Esophagus muscularis mucosa (tissue), 4 donors: Measurements from ENCODE around the gene IGSF21. TPM values are rescaled to one million over a fixed set of nuclear protein-coding genes. Genes with fewer than 3 reads are reported as not detected.

Source experiments
- DNase-seq: peaks from one replicate; pipeline ENCODE4 v3.0.0-alpha.2; 2017; ENCODE audit errors: extremely low spot score
- H3K27ac ChIP-seq, 4 donors: fragments of 200-600 bp; sonication (generic); replicated peaks in 1 of 4; 1 replicate in 3 of 4; 2 replicates in 1 of 4; pipeline ENCODE4 v1.5.1; 2016 to 2019; ENCODE audit warnings: mild to moderate bottlenecking in 1 of 4
- H3K27me3 ChIP-seq, 4 donors: fragments of 200-600 bp; sonication (generic); one replicate each; pipeline versions ENCODE4 v1.5.1 to v1.6.0; 2016 to 2019
- H3K36me3 ChIP-seq, 4 donors: fragments of 200-600 bp; sonication (generic); one replicate each; pipeline ENCODE4 v1.5.1; 2016 to 2019
- H3K4me1 ChIP-seq, 4 donors: fragments of 200-600 bp; sonication (generic); one replicate each; pipeline ENCODE4 v1.5.1; 2016 to 2019
- H3K4me3 ChIP-seq, 4 donors: fragments of 200-600 bp; sonication (generic); 1 replicate in 2 of 4; 2 replicates in 2 of 4; pipeline ENCODE4 v1.5.1; 2016 to 2019; ENCODE audit warnings: mild to moderate bottlenecking in 4 of 4, moderate library complexity in 1 of 4
- H3K9me3 ChIP-seq, 4 donors: fragments of 200-600 bp; sonication (generic); 1 replicate in 3 of 4; 2 replicates in 1 of 4; pipeline ENCODE4 v1.5.1; 2016 to 2019
- EP300 ChIP-seq: sonication (generic); formaldehyde crosslinking; IDR thresholded peaks from one replicate; pipeline ENCODE4 v1.6.1; 2017; ENCODE audit warnings: antibody characterized with exemption
- POLR2A ChIP-seq: fragments of 450-650 bp; IDR thresholded peaks from one replicate; pipeline ENCODE4 v1.6.1; 2017; ENCODE audit warnings: antibody characterized with exemption, moderate library complexity, mild to moderate bottlenecking, low read depth
- POLR2AphosphoS5 ChIP-seq, 2 donors: sonication (generic); formaldehyde crosslinking; IDR thresholded peaks; one replicate each; pipeline ENCODE4 v1.6.1; 2017; ENCODE audit warnings: antibody characterized with exemption in 2 of 2
- WGBS: methylation state at CpG from one replicate; pipeline ENCODE4 v1.1.5; 2018; 5-methylcytosine and 5-hydroxymethylcytosine counted together
- intact Hi-C: fragments of 100-400 bp; cut with DNase I; formaldehyde crosslinking; loops from one replicate; pipeline ENCODE4 v1.15.1; 2023
- total RNA-seq, 4 donors: library from RNA; depleted of rRNA; stranded (reverse); fragments of >200 nt; gene quantifications; one replicate each; pipeline versions ENCODE4 v1.1.0 to v1.2.1, GENCODE V29; 2016
- TF ChIP-seq, protein P1 (sequence below), 3 experiments: fragments of 200-600 bp in 2 of 3; fragments of 450-650 bp in 1 of 3; sonication (generic) in 2 of 3; IDR thresholded peaks; one replicate each; pipeline ENCODE4 v1.5.1; 2017 to 2019; ENCODE audit warnings: antibody characterized with exemption in 3 of 3, mild to moderate bottlenecking in 2 of 3, moderate library complexity in 1 of 3

The IGSF21 gene
- total RNA-seq, 4 donors from 2014 or later, result 1.1 to 2.7 (median 1.2) TPM

DNA sequence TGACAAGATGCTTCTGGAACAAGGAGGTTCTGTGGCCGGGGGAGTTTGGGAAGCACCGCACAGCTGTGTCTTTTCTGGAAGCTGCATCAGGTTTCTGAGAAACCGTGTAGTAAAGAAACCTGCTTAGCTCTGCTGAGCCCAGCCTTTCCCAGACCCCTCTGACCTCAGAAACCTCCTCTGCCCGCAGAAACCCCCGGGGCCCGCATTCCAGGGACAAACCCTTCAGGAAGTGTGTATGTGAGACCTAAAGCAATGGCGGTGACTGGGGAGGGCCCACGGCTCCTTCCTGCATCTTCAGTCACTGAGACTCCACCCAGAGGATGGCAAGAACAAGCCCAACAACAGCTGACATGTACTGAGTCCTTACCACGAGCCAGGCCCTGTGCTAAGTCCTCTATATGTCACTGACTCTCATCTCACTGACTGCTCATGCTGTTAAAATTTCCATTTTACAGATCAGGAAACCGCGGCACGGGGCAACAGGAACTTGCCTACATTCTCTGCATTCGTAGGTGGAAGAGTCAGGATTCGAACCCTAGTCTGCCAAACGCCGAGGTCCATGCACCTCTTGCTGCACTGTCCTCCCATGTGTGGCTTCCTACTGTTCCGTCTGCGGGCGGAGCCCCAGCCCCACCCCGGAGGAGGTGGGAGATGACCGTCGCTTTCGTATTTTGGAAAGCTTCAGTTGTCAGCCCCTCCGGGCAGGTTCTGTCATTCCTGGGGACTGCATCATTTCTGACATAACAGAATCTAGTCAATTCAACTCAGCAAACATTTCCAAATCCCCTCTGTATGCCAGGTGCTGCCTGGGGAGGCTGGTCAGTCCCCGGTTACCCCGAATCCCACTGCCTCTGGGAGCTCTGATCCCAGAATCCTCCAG, 299.8 kb downstream of the IGSF21 start:
- peaks cover 0 to 29% (median 15%) of the 10 kb centered on the region in 4 donors for H3K9me3 ChIP-seq
- H3K27ac ChIP-seq, result no peak overlapping the region
- H3K27me3 ChIP-seq, result peaks cover 0 to 62% (median 0%) of the 10 kb centered on the region in 4 donors
- DNase-seq, result no peak
- no peaks in the 10 kb centered on the region for H3K4me1 ChIP-seq
- no peak for TF ChIP-seq POLR2A
- TF ChIP-seq, protein P1, sequence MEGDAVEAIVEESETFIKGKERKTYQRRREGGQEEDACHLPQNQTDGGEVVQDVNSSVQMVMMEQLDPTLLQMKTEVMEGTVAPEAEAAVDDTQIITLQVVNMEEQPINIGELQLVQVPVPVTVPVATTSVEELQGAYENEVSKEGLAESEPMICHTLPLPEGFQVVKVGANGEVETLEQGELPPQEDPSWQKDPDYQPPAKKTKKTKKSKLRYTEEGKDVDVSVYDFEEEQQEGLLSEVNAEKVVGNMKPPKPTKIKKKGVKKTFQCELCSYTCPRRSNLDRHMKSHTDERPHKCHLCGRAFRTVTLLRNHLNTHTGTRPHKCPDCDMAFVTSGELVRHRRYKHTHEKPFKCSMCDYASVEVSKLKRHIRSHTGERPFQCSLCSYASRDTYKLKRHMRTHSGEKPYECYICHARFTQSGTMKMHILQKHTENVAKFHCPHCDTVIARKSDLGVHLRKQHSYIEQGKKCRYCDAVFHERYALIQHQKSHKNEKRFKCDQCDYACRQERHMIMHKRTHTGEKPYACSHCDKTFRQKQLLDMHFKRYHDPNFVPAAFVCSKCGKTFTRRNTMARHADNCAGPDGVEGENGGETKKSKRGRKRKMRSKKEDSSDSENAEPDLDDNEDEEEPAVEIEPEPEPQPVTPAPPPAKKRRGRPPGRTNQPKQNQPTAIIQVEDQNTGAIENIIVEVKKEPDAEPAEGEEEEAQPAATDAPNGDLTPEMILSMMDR (IDR thresholded peaks at IDR 0.05), result no peak
- TF ChIP-seq EP300, result no peak
- TF ChIP-seq POLR2AphosphoS5 (IDR thresholded peaks at IDR 0.05), result no peak
- H3K36me3 ChIP-seq, result no peaks in the 10 kb centered on the region
- 72% methylated on average over 20 of the region's 26 CpGs for WGBS
- no peak overlapping the region for H3K4me3 ChIP-seq
- intact Hi-C loops, result no loop called here

DNA sequence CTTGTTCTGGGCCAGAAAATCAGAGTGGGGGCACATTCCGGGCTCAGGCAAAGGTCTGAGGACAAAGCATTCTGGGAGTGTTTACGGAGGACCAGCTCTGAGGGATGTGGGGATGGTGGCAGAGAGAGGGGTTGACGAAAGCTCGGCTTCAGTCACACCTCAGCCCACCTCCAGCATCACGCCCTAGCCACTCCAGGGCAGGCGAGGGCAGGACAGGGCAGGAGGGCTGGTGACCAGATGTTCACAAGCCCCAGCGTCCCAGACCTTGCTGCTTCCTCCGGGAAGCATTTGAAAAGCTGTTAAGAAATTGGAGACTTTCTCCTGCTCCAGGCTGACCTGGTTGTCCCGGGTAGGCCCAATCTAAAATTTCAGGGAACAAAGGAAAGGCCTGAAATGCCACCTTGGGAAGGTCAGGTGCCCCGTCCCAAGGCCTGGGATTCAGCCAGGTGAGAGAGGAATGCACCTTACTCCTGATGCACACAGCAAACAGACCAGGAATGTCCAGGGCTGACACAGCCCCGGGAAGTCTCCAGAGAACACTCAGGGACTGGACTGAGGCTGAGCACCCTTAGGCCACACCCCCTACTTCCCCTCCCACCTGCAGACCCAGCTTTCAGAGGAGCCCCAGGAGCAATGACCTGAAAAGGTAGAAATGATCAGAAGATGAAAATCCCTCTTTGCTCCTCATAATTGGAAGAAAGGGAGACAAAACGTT, 301.2 kb downstream of the IGSF21 start:
- no peak overlapping the region for H3K4me3 ChIP-seq
- intact Hi-C loops, result no loop called here
- TF ChIP-seq POLR2AphosphoS5 (IDR thresholded peaks at IDR 0.05), result no peak
- no peak for TF ChIP-seq POLR2A
- TF ChIP-seq EP300, result no peak
- TF ChIP-seq, protein P1 (IDR thresholded peaks at IDR 0.05), result no peak
- no peaks in the 10 kb centered on the region for H3K4me1 ChIP-seq
- no peak for DNase-seq
- H3K27ac ChIP-seq, result no peak overlapping the region
- H3K9me3 ChIP-seq, result peaks cover 0 to 38% (median 20%) of the 10 kb centered on the region in 4 donors
- peaks cover 0 to 66% (median 0%) of the 10 kb centered on the region in 4 donors for H3K27me3 ChIP-seq
- 46% methylated on average over 12 of the region's 12 CpGs for WGBS
- H3K36me3 ChIP-seq, result no peaks in the 10 kb centered on the region

DNA sequence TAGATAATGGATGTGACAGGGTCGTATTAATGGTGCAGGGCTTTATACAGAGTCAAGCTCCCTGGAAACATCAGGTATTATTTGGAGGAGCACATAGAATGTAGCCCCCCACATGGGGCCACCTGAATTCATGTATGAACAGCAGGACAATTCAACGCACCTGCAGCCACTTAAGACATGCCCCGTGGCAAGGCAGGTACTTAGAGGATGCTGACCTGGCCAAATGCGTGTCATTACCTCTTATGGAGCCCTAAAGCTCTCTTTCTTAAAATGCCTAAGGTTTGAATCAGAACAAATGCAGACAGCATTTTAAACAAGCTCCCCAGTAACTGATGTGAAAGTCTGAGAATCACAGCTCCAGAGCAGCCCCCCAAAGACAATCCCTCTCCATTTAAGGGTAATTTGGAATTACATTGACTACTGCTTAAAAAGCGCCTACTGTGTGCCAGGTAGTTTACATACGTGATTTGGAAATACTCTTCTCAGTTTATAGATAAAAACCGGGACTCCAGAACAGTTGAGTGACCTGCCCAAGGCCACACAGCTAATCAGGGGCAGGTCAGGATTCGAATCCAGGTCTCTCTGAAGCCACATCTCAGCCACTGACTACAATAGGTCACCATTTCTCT, 302.1 kb downstream of the IGSF21 start:
- WGBS, result 76% methylated on average over 8 of the region's 8 CpGs
- Histone ChIP-seq H3K4me1 (no peaks in the 10 kb centered on the region), H3K4me3 (no peak overlapping the region), H3K27me3 (peaks cover 0 to 66% (median 0%) of the 10 kb centered on the region in 4 donors), H3K9me3 (peaks cover 0 to 29% (median 18%) of the 10 kb centered on the region in 4 donors), H3K27ac (no peak overlapping the region), H3K36me3 (no peaks in the 10 kb centered on the region)
- intact Hi-C loops, result no loop called here
- DNase-seq, result no peak
- TF ChIP-seq, protein P1 (IDR thresholded peaks at IDR 0.05), result no peak
- no peak for TF ChIP-seq POLR2AphosphoS5 (IDR thresholded peaks at IDR 0.05)

GRCh38 chr1:18410407-18410806, 302.8 kb downstream of the IGSF21 start:
- Histone ChIP-seq H3K4me3 (no peak overlapping the region), H3K9me3 (peaks cover 0 to 29% (median 18%) of the 10 kb centered on the region in 4 donors), H3K27me3 (peaks cover 0 to 63% (median 0%) of the 10 kb centered on the region in 4 donors), H3K36me3 (no peaks in the 10 kb centered on the region), H3K27ac (no peak overlapping the region), H3K4me1 (no peaks in the 10 kb centered on the region)
- 69% methylated on average over 12 of the region's 13 CpGs for WGBS
- TF ChIP-seq, protein P1 (IDR thresholded peaks at IDR 0.05), result no peak
- no peak for TF ChIP-seq POLR2AphosphoS5 (IDR thresholded peaks at IDR 0.05)
- no peak for TF ChIP-seq POLR2A
- no peak for DNase-seq
- intact Hi-C loops, result no loop called here
